PC-3 (cell line): Measurements from ENCODE around the gene CSN3.

Experiments
- EZH2 ChIP-seq: fragments of 300-600 bp; sonication (generic); IDR thresholded peaks from one replicate; pipeline ENCODE4 v1.6.1; 2017; ENCODE audit warnings: antibody characterized with exemption, mild to moderate bottlenecking, low read length; ENCODE audit not compliant: unreplicated experiment
- TF ChIP-seq, protein P1 (sequence below): fragments of 300-600 bp; sonication (generic); conservative IDR thresholded peaks from 2 replicates; pipeline ENCODE4 v1.5.1; 2017; ENCODE audit warnings: antibody characterized with exemption, low read depth, mild to moderate bottlenecking, low read length

DNA sequence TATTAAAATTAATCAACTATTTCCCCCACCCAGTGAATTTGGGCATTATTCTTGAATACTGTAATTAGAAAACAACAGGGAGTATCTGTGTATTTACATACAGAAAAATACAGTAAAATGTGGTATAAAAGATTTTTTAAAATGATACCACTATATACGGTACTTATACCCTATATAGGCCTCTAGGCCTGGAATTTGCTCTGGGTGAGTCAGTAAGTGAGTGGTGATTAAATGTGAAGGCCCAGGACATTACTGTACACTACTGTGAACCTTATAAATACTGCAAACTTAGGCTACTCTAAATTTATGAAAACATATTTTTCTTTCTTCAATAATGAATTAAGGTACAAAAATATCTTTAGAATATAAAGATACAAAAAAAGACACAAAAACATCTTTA lies 6.3 kb upstream of the CSN3 start:
- TF ChIP-seq EZH2, result no peak
- TF ChIP-seq, protein P1, sequence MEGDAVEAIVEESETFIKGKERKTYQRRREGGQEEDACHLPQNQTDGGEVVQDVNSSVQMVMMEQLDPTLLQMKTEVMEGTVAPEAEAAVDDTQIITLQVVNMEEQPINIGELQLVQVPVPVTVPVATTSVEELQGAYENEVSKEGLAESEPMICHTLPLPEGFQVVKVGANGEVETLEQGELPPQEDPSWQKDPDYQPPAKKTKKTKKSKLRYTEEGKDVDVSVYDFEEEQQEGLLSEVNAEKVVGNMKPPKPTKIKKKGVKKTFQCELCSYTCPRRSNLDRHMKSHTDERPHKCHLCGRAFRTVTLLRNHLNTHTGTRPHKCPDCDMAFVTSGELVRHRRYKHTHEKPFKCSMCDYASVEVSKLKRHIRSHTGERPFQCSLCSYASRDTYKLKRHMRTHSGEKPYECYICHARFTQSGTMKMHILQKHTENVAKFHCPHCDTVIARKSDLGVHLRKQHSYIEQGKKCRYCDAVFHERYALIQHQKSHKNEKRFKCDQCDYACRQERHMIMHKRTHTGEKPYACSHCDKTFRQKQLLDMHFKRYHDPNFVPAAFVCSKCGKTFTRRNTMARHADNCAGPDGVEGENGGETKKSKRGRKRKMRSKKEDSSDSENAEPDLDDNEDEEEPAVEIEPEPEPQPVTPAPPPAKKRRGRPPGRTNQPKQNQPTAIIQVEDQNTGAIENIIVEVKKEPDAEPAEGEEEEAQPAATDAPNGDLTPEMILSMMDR, result no peak
